ENCODE measurements around the gene SON.
"Not testable (repeated sequence)": the region's sequence is repeated elsewhere in the genome, so short reads cannot be mapped to it uniquely, and the experiment has no call there.

The SON gene, protein sequence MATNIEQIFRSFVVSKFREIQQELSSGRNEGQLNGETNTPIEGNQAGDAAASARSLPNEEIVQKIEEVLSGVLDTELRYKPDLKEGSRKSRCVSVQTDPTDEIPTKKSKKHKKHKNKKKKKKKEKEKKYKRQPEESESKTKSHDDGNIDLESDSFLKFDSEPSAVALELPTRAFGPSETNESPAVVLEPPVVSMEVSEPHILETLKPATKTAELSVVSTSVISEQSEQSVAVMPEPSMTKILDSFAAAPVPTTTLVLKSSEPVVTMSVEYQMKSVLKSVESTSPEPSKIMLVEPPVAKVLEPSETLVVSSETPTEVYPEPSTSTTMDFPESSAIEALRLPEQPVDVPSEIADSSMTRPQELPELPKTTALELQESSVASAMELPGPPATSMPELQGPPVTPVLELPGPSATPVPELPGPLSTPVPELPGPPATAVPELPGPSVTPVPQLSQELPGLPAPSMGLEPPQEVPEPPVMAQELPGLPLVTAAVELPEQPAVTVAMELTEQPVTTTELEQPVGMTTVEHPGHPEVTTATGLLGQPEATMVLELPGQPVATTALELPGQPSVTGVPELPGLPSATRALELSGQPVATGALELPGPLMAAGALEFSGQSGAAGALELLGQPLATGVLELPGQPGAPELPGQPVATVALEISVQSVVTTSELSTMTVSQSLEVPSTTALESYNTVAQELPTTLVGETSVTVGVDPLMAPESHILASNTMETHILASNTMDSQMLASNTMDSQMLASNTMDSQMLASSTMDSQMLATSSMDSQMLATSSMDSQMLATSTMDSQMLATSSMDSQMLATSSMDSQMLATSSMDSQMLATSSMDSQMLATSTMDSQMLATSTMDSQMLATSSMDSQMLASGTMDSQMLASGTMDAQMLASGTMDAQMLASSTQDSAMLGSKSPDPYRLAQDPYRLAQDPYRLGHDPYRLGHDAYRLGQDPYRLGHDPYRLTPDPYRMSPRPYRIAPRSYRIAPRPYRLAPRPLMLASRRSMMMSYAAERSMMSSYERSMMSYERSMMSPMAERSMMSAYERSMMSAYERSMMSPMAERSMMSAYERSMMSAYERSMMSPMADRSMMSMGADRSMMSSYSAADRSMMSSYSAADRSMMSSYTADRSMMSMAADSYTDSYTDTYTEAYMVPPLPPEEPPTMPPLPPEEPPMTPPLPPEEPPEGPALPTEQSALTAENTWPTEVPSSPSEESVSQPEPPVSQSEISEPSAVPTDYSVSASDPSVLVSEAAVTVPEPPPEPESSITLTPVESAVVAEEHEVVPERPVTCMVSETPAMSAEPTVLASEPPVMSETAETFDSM (N-terminal part only)

GRCh38 chr21:33542640-33543504 lies at the start of gene SON:
Gene SON (plus strand): TSS chr21:33543038. CDS start chr21:33543093, 55 bp downstream.
- DNase-seq (ENCODE audit: low read depth in 2 of 3, low spot score in 1 of 3) = peak; percentile 90 to 98 (median 97)

- DNase-seq (ENCODE audit: low read depth in 2 of 3, low spot score in 1 of 3) = no peak
Observed at GRCh38 chr21:33493756-33494155, 49.1 kb upstream of the SON start.

DNA sequence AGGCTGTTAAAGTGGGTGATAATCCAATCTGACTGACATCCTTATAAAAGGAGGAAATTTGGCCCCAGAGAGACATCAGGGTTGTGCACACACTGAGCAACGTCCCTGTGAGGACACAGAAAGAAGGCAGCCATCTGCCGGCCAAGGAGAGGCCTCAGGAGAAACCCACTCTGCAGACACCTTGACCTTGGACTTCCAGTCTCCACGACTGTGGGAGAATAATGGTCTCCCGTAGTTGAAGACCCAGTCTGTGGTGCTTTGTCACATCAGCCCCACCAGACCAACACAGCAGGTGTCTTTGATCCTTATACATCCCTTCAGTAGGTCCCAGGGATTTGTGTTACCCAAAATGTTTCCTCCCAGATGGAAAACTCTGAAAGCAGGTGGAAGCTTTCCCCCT lies 47.1 kb upstream of the SON start:
- DNase-seq (ENCODE audit: low read depth in 2 of 3, low spot score in 1 of 3) = no peak

GRCh38 chr21:33496345-33496744 lies 46.5 kb upstream of the SON start:
- DNase-seq (ENCODE audit: low read depth in 2 of 3, low spot score in 1 of 3) = no peak

GRCh38 chr21:33505833-33506232 lies 37.0 kb upstream of the SON start:
- no peak for DNase-seq (ENCODE audit: low read depth in 2 of 3, low spot score in 1 of 3)

DNA sequence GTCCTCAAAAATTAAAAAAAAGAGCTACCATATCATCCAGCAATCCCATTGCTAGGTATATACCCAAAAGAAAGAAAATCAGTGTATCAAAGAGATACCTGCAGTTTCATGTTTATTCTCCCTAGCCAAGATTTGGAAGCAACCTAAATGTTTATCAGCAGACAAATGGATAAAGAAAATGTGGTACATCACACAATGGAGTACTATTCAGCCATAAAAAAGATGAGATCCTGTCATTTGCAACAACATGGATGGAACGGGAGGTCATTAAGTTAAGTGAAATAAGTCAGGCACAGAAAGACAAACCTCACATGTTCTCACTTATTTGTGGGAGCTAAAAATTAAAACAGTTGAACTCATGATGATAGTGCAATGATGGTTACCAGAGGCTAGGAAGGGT lies 35.8 kb upstream of the SON start:
- DNase-seq (ENCODE audit: low read depth in 2 of 3, low spot score in 1 of 3) = not testable (repeated sequence)

- no peak for DNase-seq (ENCODE audit: low read depth in 2 of 3, low spot score in 1 of 3)
Observed at GRCh38 chr21:33510826-33511225, 32.0 kb upstream of the SON start.

- DNase-seq (ENCODE audit: low read depth in 2 of 3, low spot score in 1 of 3) = no peak
Observed at GRCh38 chr21:33511639-33512038, 31.2 kb upstream of the SON start.

GRCh38 chr21:33512481-33512880 lies 30.4 kb upstream of the SON start:
- no peak for DNase-seq (ENCODE audit: low read depth in 2 of 3, low spot score in 1 of 3)

DNA sequence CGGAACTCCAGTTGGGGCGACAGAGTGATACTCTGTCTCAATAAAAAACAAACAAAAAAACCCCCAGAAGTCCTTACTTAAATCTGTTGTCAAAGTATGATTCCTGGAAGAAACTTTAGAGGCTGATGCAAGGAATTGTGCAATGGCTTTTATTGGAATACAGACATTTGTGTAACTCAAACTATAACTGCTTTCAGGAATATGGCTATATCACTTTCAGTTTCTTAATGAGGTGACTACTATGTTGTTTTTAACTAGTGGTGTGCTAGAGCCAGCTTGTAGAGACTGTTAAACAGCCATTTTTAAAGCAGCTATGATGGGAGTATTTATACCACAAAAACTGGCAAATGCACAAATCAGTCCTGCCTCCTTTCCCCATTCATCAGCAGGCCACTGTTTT lies 28.6 kb upstream of the SON start:
- no peak for DNase-seq (ENCODE audit: low read depth in 2 of 3, low spot score in 1 of 3)

- DNase-seq (ENCODE audit: low read depth in 2 of 3, low spot score in 1 of 3) = no peak
Observed at GRCh38 chr21:33518899-33519298, 23.9 kb upstream of the SON start.

DNA sequence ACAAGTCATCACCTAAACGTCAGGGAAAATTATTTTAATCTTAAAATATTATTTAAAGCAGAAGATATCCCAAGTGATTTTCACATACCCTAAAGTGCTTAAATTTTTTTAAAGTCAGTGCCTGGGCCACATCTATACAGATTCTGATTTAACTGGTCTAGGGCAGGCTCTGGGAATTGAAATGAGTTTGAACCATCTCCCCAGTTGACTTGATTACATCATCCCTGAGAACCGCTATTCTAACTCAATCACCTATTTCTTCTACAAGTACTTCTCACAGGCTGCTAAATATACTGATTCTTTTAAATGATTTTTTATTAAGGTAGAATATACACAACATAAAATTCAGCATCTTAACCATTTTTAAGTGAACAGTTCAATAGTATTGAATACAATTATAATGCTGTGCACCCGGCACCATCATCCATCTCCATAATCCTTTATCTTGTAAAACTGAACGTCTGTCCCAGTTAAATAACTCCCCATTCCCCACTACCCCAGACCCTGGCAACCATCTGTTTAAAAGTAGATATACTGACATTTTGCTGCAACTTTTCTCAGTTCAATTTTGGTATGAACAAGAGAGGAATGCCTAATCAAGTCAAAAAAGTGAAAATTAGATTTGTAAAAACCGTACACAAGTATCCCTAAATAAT lies 20.4 kb upstream of the SON start:
- DNase-seq (ENCODE audit: low read depth in 2 of 3, low spot score in 1 of 3) = no peak

DNA sequence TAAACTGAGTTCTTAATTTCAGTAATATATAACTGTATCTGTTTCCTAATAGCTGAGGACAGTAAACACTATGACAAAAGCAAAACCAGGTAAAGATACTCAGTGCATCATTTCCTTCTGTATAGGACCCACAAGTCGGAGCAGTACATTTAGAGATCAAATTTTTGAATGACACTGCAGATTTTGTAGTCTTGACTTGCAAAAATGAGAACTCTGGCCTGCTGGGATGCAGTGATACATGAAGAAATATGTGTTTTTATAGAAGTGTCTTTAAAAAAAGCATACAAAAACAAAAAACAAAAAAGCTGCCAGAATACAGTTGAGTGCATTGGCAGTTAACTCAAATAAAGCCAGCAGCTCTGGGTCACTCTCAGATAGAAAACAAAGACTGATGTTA lies 19.9 kb upstream of the SON start:
- no peak for DNase-seq (ENCODE audit: low read depth in 2 of 3, low spot score in 1 of 3)

- no peak for DNase-seq (ENCODE audit: low read depth in 2 of 3, low spot score in 1 of 3)
Observed at GRCh38 chr21:33531007-33531406, 11.8 kb upstream of the SON start.

GRCh38 chr21:33537212-33537611 lies 5.6 kb upstream of the SON start:
- DNase-seq (ENCODE audit: low read depth in 2 of 3, low spot score in 1 of 3) = no peak

DNA sequence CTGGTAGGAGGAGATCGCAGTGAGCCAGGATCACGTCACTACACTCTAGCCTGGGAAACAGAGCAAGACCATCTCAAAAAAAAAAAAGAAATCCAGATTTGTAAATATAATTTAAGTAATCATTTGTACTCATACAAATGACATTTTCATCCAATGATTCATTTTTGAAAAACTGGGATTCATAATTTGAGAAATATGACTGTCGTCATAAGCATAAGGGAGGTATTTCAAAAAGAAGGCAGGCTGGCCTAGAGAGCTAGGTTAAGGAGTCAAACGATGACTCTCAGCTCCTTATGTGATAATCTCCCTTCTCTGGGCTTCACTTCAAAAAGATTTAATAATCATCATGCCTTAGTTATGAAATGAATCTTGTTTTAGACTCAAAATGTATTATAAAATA lies 3.2 kb upstream of the SON start:
- DNase-seq (ENCODE audit: low read depth in 2 of 3, low spot score in 1 of 3) = no peak

- no peak for DNase-seq (ENCODE audit: low read depth in 2 of 3, low spot score in 1 of 3)
Observed at GRCh38 chr21:33540711-33541104, 2.1 kb upstream of the SON start.

GRCh38 chr21:33541105-33541711 lies 1.6 kb upstream of the SON start:
- peak in 1 of 3 donors; percentile 15 for DNase-seq (ENCODE audit: low read depth in 2 of 3, low spot score in 1 of 3)
